ENCODE results near the gene TULP1. TPM values are rescaled to one million over a fixed set of nuclear protein-coding genes. Genes with fewer than 3 reads are reported as not detected.

The TULP1 gene
- total and polyA plus RNA-seq, 2 of the 8 experiments (the other 6 are each of a cell fraction or from before 2014, with no cell fraction given), result 3.2 to 6.8 TPM

GRCh38 chr6:35558571-35558970 lies 45.9 kb upstream of the TULP1 start:
- H2BK20ac ChIP-seq (ENCODE audit: low read length), result no peak overlapping the region
- FAIRE-seq (no peak), DNase-seq (ENCODE audit: low read depth in 1 of 2, low spot score in 2 of 2) (no peak)
- H3K18ac ChIP-seq (ENCODE audit: extremely low read depth, low read length), result no peak overlapping the region
- H3K9me3 ChIP-seq (ENCODE audit: insufficient read depth in 2 of 2, low read depth in 1 of 2, low read length in 1 of 2), result no peaks in the 10 kb centered on the region
- no peak overlapping the region for H2BK12ac ChIP-seq (ENCODE audit: low read depth, low read length)
- H3K4me3 ChIP-seq (ENCODE audit: extremely low read depth in 1 of 4, insufficient read depth in 2 of 4, low read depth in 3 of 4, low read length in 4 of 4), result no peak overlapping the region
- H2AFZ ChIP-seq (ENCODE audit: low read length), result no peak overlapping the region
- H3K23me2 ChIP-seq (ENCODE audit: low read depth, low read length), result no peaks in the 10 kb centered on the region
- H3K56ac ChIP-seq (replicated peaks; ENCODE audit: insufficient read length, low read depth, low read length), result no peak overlapping the region
- ChIA-PET CTCF (ENCODE audit: partially characterized antibody) (interaction anchor here (2.7 to 5.2 kb wide), 3 partner anchors 10 to 36 kb away, joined by 19 to 22 read pairs (median 19); no protein-coding TSS in a partner anchor), POLR2A (ENCODE audit: partially characterized antibody) (interaction anchor here (0.6 kb wide), 1 partner anchor 57 kb away, joined by 5 read pairs; no protein-coding TSS in a partner anchor)
- H3K79me1 ChIP-seq (ENCODE audit: low read depth, low read length), result no peaks in the 10 kb centered on the region
- no peak overlapping the region for H2BK120ac ChIP-seq (replicated peaks; ENCODE audit: low read depth, low read length)
- no peaks in the 10 kb centered on the region for H4K20me1 ChIP-seq (replicated peaks in 1 of 2; ENCODE audit: control insufficient read depth in 1 of 2, insufficient read depth in 2 of 2, low read length in 2 of 2)
- no peak overlapping the region for H4K91ac ChIP-seq (replicated peaks; ENCODE audit: insufficient read length, low read length)
- no peak overlapping the region for H3K4ac ChIP-seq (replicated peaks; ENCODE audit: insufficient read length, low read depth, low read length)
- H3K27ac ChIP-seq (ENCODE audit: low read depth, low read length), result no peak overlapping the region
- no peak overlapping the region for H2AK5ac ChIP-seq (ENCODE audit: low read depth, low read length)
- WGBS, 2 experiments (ENCODE audit: extremely low coverage in 1 of 2, insufficient coverage in 1 of 2, insufficient read length in 1 of 2, insufficient replicate concordance in 2 of 2, low coverage in 1 of 2, low lambda C conversion rate in 2 of 2, missing lambda C conversion rate in 1 of 2), result 96% methylated on average over 12 of the region's 12 CpGs; no CpG with 5 or more reads in 1 of the 2 experiments
- H3K9ac ChIP-seq (replicated peaks in 1 of 4; ENCODE audit: extremely low read depth in 1 of 4, low read depth in 3 of 4, low read length in 3 of 4), result no peak overlapping the region
- no peak overlapping the region for H2BK15ac ChIP-seq (ENCODE audit: low read length)
- H4K8ac ChIP-seq (ENCODE audit: extremely low read depth, insufficient read depth, low read length), result no peak overlapping the region
- peaks cover 0 to 2% (median 1%) of the 10 kb centered on the region in 4 experiments; a peak in 2 of 7 replicates for H3K4me1 ChIP-seq (replicated peaks in 1 of 4; ENCODE audit: control insufficient read depth in 3 of 4, insufficient read depth in 4 of 4, low read length in 3 of 4)
- no peaks in the 10 kb centered on the region for H3K27me3 ChIP-seq (replicated peaks in 1 of 4; ENCODE audit: control insufficient read depth in 3 of 4, extremely low read depth in 1 of 4, insufficient read depth in 3 of 4, low read length in 3 of 4)
- no peak overlapping the region for H4K5ac ChIP-seq (ENCODE audit: insufficient read length, low read depth, low read length)
- no peaks in the 10 kb centered on the region for H3K79me2 ChIP-seq (ENCODE audit: control insufficient read depth in 1 of 2, insufficient read depth in 2 of 2, low read length in 2 of 2)
- H3K14ac ChIP-seq (ENCODE audit: insufficient read length), result no peak overlapping the region
- H3K4me2 ChIP-seq (ENCODE audit: insufficient read depth in 1 of 2, low read depth in 2 of 2, low read length in 2 of 2), result no peak overlapping the region
- peaks cover 0 to 4% (median 0%) of the 10 kb centered on the region in 4 experiments; a peak in 2 of 8 replicates for H3K36me3 ChIP-seq (ENCODE audit: control insufficient read depth in 2 of 4, insufficient read depth in 4 of 4, low read length in 3 of 4)
- H3K23ac ChIP-seq (ENCODE audit: insufficient read length), result no peak overlapping the region
- H2BK5ac ChIP-seq (ENCODE audit: low read depth, low read length), result no peak overlapping the region
- TF ChIP-seq RXRA (IDR thresholded peaks at IDR 0.05; ENCODE audit: insufficient read depth, low read depth, low read length) (no peak), TCF12 (IDR thresholded peaks at IDR 0.05; ENCODE audit: low read depth, low read length) (no peak), TBP (IDR thresholded peaks at IDR 0.05; ENCODE audit: low read depth, low read length) (no peak), SP1 (IDR thresholded peaks at IDR 0.05; ENCODE audit: low read depth, low read length) (no peak), SRF (IDR thresholded peaks at IDR 0.05; ENCODE audit: low read depth, low read length) (no peak), FOSL1 (IDR thresholded peaks at IDR 0.05; ENCODE audit: insufficient read depth, low read depth, low read length) (no peak), BACH1 (IDR thresholded peaks at IDR 0.05; ENCODE audit: low read length) (no peak), JUN (IDR thresholded peaks at IDR 0.05; ENCODE audit: low read depth, low read length) (no peak), SUZ12 (IDR thresholded peaks at IDR 0.05; ENCODE audit: low read length) (no peak)
